SKM-1 (cell line): Measurements from ENCODE around the gene DIP2C.

Source experiments
- DNase-seq: peaks from one replicate; lab custom pipeline; 2025; ENCODE audit not compliant: unreplicated experiment; lab: John Stamatoyannopoulos, UW

Gene DIP2C

DNA sequence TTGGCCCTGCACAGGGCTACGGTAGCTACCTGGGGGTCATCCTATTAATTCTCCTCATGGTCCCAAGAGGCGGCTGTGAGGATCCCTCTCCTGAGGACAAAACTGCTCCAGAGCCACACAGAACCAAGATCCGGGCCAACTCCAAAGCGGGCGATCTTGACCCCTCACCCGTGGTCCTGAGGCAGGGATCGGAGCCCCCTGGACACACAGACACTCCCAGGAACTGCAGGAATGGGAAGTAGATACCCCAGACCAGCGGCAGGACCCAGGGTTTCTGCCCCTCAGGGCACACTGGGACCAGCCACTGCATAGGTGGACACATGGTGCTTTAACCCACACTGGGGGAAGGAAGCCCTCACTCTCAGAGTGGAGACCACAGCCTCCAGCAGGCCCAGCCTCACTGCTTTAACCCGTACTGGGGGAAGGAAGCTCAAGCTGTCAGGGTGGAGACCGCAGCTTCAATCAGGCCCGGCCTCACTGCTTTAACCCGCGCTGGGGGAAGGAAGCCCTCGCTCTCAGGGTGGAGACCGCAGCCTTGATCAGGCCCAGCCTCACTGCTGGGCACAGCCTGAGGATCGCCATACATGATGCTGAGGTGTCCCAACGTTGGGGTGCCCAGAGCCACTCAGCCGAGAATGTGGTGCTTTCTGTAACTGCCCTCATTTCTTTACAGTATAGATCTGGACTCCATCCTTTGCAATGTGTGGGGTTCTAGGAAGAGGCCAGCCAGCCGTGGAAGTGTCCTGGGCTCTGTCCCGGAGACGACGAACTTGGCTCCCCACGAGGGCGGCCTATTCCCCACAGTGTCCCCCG lies 60.1 kb downstream of the DIP2C start:
- DNase-seq = no peak

DNA sequence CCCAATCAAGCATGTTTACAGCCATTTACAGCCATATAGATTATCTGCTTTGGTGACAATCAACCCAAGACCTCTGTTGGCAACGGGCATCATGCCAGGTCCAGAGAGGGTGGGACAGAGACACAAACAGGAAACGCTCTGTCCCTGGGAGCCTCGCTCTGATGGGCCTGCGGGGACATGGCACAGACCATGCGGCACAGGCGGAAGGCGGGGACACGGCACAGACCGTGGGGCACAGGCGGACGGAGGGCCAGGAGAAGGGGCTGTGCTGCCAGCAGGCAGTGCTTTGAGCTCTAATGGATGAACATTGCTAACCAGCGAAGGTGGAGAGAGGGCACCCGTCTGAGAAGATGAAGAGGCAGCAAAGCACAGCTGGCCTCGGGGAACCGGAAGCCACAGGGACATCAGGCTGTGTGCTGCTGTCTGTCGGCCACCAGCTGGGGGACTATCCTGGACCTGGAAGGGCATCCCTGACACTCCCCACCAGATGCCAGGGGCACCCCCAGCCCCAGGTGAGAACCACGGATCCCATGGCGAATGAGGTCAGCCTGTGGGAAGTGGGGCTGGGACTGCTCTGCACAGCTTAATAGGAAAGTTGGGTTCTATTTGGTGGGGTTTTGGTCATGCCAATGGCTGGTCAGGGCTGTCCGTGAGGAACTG lies 61.0 kb downstream of the DIP2C start:
- DNase-seq = no peak

DNA sequence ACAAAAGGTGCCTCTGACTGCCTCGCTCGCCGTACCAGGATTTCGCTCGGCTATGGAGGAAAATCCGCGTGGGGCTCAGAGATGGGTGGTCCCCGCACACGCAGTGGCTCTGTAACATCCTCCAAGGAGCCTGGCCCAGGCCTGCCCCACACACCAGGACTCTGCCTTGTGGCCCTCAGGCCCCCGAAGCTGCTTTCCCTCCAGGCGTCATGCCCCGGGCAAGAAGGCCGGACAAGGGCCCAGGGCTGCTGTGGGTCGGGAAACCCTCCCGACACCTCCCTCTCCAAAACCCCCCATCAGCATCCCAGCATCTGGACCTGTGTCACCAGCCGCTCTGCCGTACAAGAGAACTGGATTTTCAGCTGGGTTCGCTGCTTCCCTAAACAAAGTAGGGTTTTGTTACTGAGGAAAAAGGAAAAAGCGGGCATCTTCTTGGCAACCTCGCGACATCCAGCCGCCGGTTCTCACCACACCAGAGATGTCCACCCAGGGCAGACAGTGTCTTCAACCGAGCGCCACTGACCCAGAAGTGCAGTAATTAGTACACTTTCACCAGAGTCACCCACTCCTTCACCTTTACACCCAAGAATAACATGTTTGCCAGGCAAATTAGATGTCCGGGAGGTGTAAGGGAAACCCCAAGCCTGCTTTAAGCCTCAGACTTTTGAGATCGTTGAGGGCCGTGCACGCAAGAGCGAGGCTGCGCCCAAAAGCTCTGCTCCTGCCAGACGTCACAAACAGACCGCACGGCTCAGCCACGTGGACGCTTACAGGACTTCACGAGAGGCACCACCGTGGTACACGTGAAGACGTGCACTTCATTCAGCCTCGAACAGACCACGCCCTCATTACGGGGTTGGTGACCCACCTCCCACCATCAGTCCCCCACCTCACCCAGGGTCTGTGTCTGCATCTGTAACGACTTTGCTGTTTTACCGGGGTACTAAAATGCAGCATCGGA lies 62.2 kb downstream of the DIP2C start:
- no peak for DNase-seq

DNA sequence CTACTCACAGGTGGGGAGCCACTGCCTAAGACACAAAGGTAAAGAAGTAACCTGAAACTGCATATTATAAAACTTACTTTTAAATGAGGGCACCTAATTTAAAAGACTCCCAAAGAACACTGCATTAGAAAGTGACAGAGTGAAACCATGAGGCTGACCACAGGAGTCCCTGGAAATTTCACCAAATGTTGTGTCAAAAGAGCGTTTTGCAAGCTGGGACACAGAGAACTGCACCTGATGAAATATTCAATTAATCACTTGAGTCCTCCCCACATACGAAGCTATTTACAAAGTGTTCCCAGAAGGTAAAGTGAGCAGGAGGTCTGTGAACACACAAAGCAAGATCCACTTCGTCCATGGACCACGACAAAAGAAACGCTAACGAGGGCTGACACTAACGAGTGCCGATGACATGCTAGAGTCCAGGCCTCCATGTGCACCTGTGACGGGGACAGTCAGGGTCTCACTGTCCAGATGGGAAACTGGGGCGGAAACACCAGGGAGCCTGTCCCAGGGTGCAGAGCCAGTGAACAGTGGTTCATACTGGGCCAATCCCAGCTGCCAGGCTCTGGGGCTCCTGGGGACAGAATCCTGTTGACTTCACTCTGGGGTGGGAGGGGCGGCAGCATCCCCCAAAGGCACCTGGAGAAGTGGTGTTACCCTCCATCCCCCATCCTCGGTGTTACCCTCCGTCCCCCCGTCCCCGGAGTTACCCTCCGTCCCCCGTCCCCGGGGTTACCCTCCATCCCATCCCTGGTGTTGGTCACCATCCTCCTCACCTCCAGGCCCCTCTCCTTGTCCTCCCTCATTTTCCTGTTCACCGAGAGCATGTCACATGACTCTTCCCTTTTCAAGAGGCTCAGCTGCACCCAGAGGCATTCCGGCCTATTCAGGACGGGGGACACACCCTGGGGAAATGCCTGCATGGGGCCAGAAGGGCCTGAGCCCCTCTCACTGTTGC lies 63.4 kb downstream of the DIP2C start:
- no peak for DNase-seq

DNA sequence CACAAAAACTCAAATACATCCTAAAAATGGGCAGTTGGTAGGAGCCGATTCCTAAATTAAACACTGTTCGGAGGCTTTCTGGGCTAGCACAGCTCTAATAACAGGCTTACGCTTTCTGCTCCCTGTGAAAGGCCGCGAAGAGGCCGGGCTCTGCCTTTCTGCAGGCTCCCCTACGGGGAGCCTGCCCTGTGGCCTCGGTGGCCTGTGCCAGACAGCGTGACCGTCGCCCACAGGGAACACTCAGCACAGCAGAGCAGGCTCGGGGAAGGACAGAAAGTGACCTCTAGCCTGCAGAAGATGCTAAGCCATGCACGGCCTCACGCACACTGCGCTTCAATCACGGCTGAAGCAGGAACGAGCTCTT lies 64.2 kb downstream of the DIP2C start:
- DNase-seq = no peak

DNA sequence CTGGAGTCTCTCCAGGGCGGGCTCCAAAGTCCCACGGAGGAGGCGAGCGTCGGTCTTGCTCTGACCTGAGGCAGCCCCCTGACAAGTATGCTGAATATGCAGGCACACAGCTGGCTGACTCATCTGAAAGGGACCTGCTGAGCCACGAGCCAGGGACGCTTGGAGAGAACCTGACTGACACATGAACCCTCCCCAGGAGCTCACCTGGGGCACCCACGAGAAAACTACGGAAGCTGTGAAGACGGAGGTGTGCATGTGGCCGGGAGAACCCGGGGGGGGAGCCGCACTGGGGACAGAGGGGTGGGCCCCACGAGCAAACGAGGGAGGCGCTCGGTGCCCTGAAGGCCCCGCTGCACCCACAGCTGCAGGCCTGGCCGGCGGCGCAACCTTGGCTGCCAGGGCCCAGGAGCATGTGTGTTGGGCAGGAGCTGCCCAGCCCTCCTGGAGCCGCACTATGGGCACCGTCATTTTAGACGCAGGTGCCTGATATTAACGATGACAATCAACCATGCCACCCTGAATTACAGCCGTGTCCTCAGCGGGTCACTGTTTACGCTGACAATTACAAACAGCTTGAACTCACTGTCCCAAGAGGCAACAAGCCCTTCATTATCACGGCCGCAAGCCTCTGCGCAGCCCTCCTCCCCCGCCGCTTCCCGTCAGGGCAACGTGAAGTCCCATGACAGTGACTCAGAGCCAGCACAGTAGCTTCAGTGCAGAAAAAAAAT lies 64.7 kb downstream of the DIP2C start:
- no peak for DNase-seq

DNA sequence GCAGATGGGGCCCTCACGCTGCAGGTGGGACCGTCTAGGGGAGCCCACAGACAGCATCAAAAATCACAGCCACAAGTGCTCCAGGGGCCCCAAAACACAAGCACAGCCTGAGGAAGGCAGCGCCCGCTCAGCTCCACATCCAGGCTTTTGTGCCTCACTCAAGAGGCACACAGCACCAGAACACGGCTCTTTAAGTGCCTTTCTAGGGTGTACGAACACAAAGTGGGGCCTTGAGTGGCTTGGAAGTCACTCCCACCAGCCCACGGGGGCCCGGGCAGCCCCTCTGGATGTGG lies 65.2 kb downstream of the DIP2C start:
- DNase-seq = no peak

DNA sequence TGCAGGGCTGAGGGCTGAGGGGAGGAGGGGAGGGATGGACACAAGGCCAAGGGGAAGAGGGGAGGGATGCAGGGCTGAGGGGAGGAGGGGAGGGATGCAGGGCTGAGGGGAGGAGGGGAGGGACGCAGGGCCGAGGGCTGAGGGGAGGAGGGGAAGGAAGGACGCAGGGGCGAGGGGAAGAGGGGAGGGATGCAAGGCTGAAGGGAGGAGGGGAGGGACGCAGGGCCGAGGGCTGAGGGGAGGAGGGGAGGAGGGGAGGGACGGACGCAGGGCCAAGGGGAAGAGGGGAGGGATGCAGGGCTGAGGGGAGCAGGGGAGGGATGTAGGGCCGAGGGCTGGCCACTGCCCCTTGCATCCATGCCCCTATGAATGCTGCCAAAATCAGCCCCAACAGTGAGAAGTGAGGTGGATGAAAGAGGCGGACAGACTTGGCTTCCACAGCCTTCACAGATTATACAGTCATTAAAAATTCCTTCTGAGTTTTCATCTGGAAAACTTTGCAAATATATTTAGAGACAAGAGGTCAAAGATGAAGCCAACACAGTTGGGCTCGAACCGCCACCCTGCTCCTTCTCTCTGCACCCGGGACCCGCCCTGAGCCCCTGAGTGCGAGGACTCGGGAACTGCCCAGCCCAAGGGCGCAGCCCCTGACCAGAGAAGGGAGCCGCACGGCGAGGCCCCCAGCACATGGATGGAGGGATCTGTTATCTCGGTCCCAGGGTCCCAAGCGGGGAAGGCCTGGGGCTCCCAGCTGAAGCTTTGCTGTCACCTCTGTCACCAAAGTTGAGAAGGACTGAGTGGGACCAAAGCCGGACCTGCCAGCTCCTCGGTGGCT lies 65.8 kb downstream of the DIP2C start:
- no peak for DNase-seq

DNA sequence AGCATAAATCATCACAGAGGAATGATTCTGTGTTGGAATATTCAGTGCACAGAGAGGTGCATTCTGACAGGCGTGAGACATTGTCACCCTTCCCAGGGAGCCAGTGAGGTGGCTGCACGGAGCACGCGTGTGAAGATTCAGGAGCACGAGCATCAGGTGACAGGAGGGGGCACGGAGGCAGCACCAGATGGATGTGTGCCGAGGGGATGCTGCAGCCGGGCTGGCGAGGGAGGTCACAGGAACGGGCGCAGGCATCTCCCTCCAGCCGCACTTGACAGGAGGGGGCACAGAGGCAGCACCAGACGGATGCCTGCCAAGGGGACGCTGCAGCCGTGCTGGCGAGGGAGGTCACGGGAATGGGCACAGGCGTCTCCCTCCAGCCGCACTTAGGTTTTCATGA lies 66.5 kb downstream of the DIP2C start:
- DNase-seq = no peak

DNA sequence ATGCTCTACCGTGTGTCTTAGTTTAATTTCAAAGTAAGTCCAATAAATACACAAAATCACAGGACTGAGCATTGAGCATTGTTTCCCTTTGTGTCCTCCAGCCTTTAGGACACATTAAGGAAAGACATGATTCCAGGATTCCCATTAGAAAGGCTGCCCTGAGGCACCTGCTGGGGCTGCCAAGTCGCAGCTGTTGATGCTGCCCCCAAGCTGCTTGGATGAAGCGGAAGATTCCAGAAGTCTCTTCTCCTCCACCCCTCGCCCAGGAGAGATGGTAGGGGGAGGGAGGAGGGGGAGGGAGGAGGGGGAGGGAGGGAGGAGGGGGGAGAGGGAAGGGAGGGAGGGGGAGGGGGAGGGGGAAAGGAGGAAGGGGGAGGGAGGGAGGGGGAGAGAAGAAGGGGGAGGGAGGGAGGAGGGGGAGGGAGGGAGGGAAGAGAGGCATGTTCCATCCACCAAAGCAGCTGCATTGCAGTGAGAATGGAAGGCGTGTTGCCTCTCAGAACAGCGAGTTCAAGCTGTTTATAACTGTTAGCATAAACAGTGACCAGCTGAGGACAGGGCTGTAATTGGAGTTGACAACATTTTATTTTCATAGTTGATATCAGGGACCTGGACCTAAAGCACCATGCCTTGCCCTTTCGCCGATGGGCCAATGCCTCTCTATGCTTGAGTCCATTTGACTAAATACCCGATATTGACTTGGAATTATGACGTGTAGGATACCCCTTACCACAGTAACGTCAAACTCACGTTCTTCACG lies 67.3 kb downstream of the DIP2C start:
- DNase-seq = peak; percentile 80

DNA sequence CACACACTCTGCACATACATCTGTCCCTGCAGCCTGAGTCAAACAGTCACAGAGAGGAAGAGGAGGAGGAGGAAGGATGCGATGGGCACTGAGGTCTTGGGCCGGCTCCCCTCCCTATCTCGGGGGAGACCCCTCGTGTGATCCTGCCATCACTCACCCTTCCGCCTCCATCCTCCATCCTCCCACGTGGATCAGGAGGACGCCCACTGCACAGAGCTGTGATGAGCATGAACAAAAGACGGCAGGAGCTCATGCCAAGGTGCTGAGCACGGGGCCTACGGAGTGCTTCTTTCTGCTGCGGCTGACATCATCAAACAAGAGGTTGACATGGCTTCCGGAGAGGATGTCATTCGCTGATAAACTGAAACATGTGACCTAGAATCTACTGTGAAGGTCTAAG lies 68.0 kb downstream of the DIP2C start:
- DNase-seq = no peak

DNA sequence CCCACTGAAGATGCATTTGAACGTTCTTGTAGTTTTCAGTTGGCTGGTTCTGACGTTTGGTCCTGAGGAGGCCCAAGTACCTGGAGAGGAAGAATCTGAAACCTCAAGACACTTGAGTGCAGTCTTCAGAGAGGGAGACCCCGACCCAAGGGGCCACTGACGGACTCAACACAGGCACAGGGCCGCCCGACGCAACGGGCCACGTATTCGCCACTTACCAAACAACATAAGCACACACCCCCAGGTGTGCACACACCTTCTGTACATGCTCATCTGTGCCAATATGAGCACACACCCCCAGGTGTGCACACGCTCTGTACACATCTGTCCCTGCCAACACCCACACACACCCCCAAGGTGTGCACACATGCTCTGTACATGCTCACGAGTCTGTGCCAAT lies 68.5 kb downstream of the DIP2C start:
- no peak for DNase-seq

DNA sequence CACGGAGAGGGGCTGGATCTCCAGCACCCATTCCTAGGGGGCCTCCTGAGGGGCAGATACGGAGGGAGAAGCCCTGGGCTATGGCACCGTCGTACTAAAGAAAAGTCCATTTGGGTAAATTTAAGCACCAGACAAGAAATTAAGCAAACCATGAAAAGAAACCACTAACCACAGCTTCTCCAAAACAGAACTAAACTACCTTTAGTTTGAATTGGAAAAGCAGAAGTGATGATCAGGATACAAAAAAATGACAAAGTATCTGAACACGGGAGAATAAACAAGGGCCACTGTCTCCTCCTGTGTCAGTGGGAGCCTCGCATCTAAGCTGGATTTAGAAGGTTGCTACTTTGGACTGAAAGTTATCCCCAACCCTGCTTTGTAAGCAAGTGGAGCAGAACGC lies 69.1 kb downstream of the DIP2C start:
- peak; percentile 6 for DNase-seq

DNA sequence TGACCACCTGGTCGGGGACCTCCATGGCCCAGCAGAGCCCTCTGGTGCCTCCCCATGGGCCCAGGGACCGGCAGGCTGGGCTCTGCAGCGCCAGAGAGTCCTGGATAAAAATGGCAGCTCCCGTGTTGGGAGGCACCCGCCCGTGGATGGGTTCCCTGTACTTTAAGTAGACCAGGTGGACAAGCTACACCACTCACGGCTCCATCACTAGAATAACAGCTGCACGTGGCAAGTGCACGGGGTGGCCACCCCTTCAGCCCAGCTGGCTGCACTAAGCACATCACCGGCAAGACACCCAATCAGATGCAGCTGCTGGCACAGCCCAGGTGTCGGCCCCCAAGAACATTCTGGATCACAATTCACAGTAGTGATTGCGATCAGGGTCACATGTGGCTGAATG lies 69.8 kb downstream of the DIP2C start:
- DNase-seq = no peak

DNA sequence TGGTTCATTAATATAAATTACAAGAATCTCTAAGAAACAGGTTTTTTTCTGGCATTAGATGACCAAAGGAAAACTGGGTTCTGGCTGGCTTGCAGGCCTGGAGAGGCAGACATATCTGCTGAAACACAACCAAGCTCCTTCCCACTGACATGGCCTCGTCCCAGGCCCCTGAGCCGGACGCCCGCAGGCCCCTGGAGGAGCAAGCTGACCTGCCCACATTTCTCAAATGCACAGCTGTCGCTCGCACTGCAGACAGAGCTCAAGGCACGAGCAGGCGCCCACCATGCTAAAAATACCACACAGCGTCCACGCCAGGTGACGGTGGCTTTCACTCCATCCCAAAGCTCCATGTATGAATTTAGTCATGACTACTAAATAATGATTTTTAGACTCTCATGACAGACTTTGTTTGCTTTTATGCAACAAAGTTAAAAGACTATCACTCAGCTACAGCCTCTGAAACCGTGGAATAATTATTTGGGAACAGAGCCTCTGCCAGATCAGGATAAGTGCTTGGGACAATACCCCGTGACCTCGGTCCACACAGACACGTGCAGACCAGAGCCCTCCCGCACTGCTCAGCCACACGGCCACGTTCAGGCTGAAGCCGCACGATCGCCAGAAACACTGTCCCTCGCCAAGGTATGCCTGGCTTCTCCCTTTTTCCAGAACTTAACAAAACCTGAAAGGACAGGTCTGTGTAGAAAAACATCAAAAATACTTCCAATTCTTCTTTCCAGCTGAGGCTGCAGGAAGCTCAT lies 71.1 kb downstream of the DIP2C start:
- DNase-seq = no peak

DNA sequence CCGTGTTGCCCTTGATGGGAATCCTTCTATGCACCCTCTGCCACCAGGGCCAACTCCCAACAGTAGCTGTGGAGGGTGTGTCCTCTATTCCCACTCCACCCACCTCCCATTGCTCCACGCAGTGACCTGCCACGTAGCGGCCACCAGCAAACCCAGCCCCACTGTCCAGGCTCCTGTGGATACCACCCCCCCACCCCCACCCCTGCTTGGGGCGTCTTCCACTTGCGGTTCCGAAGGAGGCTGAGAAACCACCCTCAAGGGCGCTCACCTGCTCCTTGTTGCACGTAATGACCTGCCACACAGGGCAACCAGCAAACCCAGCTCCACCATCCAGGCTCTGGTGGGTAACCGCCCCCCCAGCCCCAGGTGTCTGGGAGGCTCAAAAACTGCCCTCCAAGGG lies 72.0 kb downstream of the DIP2C start:
- no peak for DNase-seq

DNA sequence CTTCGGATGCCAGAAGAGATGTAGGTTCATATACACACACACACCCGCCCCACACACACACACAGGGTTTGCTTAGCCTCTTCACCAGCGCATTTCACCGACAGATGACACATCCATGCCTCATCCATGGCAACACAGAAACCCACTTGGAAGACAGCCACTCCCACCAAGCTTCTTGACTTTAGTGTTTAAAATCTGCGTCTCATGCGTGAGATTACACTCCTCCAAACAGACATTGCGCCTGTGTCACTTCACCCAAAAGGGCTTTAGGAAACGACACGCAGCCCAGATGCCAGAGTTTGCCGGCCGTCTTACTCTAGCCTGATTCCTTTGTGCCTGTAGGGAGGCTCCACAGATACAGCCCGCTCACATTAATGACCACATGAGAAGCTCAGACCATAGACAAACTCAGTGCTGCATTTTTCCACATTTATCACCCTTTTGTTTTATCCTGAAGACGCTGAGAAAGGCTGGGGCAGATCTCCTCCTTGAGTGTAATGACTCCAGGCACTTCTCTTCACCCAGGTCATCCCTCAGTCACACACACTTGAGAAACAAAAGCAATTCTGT lies 73.8 kb downstream of the DIP2C start:
- no peak for DNase-seq
